Panc1 (cell line): ENCODE results near the gene ATP6V1F.

ENCODE experiments used
- POLR2AphosphoS5 ChIP-seq: IDR thresholded peaks from 2 replicates; pipeline ENCODE4 v1.6.1; 2012; ENCODE audit warnings: mild to moderate bottlenecking, low read depth, low read length, moderate library complexity
- SIN3A ChIP-seq: IDR thresholded peaks from 2 replicates; pipeline ENCODE4 v1.6.1; 2012; ENCODE audit warnings: low read depth, mild to moderate bottlenecking, low read length, moderate library complexity, borderline replicate concordance; ENCODE audit not compliant: insufficient read depth
- TF ChIP-seq, protein P1 (sequence below): fragments of 450-650 bp; IDR thresholded peaks from 2 replicates; pipeline ENCODE4 v1.5.1; 2017; ENCODE audit warnings: mild to moderate bottlenecking

DNA sequence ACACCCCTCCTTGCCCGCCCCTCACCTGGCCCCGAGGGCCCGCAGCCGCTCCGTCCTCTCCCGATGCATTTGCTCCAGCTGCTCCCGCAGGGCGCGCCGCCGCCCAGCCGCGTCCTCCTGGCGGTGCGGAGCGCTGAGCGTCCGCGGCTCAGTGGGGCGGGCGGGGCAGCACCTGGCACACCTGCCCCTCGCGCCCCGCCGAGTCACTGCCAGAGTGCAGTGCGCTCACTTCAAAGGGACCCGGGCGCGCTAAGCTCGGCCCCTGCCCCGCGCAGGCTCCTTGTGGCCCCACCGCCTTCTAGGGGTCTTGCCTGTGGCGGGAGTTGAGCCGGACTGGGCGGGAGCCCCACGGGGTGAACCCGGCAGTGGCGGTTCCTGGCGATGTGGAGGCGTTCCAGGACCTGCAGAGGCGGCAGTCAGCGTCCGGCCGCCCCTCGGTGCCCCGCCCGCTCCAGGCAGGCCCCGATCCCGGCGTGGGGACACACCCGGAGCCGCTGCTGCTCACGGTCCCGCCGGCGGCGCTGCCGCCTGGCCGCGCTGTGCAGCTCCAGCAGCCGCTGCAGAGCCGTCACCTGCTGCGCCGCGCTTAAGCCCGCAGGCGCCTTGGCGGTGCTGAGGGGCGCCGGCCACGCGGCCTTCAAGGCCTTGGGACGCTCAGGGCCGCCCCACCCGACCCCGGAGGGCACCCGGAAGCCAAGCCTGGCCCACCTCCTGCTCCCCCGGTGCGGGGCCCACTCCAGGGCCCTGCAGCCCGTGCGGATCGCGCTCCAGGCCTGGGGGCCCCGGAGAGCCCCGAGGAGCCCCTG is 6.7 kb downstream of the ATP6V1F start:
- TF ChIP-seq, protein P1, sequence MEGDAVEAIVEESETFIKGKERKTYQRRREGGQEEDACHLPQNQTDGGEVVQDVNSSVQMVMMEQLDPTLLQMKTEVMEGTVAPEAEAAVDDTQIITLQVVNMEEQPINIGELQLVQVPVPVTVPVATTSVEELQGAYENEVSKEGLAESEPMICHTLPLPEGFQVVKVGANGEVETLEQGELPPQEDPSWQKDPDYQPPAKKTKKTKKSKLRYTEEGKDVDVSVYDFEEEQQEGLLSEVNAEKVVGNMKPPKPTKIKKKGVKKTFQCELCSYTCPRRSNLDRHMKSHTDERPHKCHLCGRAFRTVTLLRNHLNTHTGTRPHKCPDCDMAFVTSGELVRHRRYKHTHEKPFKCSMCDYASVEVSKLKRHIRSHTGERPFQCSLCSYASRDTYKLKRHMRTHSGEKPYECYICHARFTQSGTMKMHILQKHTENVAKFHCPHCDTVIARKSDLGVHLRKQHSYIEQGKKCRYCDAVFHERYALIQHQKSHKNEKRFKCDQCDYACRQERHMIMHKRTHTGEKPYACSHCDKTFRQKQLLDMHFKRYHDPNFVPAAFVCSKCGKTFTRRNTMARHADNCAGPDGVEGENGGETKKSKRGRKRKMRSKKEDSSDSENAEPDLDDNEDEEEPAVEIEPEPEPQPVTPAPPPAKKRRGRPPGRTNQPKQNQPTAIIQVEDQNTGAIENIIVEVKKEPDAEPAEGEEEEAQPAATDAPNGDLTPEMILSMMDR, result peak; percentile 52
- TF ChIP-seq SIN3A, result no peak
- no peak for TF ChIP-seq POLR2AphosphoS5
